Measurements from ENCODE around the gene RIBC2.

The RIBC2 gene

GRCh38 chr22:45475063-45475747 lies 61.7 kb downstream of the RIBC2 start:
- DNase-seq, result no peak

DNA sequence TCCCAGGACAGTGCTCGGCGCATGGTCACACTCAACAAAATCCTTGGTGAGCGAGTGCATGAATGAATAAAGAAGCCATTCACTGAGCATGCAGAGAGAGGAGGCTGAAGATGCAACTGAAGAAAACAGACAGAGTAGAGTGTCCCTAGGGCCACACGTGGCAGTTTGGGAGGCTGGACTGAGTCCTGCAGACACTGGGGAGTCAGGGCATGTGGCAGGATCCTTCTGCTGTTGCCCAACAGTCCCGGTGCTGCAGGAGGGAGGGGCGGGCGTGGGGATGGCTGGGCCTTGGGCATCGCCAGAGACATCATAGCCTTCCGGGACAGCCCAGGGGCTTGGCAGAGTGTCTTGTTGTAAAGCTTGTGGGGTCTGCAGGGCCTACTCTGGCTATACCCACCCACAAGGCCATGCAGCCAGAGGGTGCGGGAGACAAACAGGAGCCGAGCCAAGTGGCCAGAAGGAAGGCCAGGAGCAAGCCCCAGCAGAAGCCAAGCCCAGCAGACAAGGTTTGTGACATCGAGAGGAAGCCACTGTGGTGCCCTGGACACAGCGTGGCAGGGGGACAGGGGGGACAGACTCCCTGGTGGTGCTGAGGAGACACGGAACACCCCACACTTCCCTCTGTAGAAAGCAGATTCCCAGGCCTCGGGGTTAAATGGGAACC lies 62.5 kb downstream of the RIBC2 start:
- no peak for DNase-seq

- no peak for DNase-seq
Measured at GRCh38 chr22:45476814-45477213, 63.3 kb downstream of the RIBC2 start.

GRCh38 chr22:45477366-45478107 lies 64.0 kb downstream of the RIBC2 start:
- no peak for DNase-seq

- no peak for DNase-seq
Measured at GRCh38 chr22:45478108-45478771, 64.7 kb downstream of the RIBC2 start.

DNA sequence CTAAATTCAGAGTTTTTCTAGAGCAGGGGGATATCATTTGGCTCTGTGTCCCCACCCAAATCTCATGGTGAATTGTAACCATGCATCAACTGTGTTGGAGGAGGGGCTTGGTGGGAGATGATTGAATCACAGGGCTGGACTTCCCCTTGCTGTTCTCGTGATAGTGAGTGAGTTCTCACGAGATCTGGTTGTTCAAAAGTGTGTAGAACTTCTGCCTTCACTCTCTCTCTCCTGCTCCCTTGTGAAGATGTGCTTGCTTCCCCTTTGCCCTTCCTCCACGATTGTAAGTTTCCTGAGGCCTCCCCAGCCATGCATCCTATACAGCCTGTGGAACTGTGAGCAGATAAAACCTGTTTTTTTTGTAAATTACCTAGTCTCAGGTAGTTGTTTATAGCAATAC lies 67.2 kb downstream of the RIBC2 start:
- DNase-seq, result no peak

GRCh38 chr22:45481661-45482060 lies 68.2 kb downstream of the RIBC2 start:
- no peak for DNase-seq

Data from NCI-H1092 (cell line).